Tongue (tissue), 2 donors: ENCODE results near the gene SS18. TPM values are rescaled to one million over a fixed set of nuclear protein-coding genes. Genes with fewer than 3 reads are reported as not detected.
A peak's percentile ranks its signal among the peaks of the same experiment; 100 is the strongest.

Experiments
- DNase-seq: peaks from one replicate; pipeline ENCODE4 v3.0.0-alpha.2; 2015
- total RNA-seq: library from RNA; depleted of rRNA; stranded (reverse); fragments of >200 nt; gene quantifications from one replicate; pipeline ENCODE4 v1.2.3, GENCODE V29; 2014

Gene SS18
- total RNA-seq, 1 donor from 2014 or later, result 88.4 TPM

DNA sequence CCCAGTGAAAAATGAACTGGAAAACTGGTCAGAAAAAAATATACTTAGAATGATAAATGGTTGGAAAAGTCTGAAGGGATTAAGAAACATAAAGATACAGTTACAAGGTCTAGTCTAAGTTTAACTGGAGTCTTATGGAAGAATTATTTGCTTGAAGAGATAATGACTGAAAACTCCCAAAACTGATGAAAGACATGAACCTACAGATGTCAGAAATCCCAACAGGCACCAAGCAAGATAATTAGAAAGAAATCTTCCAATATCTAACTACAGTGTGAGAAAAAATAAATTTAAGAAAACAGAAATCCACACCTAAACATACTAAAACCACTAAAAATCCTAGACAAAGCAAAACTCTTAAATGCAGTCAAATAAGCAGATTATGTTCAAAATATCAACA lies 19.4 kb downstream of the SS18 start:
- DNase-seq, result no peak

DNA sequence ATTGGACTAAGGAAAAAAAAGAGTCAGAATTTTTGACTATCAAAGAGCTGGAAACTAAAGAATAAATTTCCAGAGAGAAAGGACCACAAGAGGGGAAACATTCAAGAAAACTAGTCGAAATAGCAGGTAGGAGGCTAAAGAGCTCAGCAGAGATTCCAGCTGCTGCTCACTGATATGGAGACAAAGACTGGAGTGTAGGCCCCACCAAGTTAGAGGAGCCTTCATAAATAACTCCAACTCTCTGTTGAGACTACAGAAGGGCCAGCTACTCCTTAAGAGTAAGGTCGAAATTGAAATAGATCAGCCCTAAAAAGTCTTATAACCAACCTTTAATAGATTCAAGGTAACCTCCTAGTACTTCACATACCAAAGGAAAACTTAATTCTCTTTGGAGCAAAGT lies 31.1 kb downstream of the SS18 start:
- DNase-seq, result no peak

DNA sequence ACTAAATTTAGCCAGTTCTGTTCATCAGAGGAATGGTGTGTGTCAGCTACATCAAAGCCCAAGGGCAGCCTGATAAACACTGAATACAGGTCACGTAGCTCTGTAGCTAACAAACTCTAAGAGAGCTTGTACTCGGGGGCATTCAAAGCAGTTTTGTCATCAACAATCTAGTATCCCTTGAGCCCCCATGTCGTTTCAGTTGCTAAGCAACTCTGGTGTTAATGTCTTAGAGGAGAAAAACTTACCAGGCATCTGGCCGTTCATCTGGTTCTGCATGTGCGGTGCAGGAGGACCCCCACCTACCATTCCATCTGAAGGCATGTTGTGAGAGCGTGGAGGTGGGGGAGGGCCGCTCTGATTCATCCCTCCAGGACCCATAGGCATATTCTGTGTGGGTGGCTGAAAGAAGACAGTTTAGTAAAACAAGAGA lies 33.1 kb downstream of the SS18 start:
- DNase-seq, result no peak

DNA sequence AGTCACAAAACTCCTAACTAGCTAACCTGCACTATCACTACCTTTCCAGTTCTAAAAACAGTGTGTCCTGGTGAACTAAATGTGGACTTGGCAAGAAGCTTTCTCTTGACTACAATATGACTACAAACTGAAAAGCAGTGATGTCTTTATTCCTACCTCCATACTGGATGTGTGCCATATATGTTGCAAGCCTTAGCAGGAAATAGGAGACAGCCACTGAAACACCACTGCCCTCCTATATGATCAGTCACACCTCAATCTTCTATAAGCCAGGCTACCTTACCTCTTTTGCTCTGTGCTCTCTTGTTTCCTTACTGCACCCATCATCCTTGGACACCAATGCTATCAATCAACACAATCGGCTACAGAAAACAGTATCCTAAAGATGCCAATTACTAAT lies 34.1 kb downstream of the SS18 start:
- DNase-seq, result no peak

DNA sequence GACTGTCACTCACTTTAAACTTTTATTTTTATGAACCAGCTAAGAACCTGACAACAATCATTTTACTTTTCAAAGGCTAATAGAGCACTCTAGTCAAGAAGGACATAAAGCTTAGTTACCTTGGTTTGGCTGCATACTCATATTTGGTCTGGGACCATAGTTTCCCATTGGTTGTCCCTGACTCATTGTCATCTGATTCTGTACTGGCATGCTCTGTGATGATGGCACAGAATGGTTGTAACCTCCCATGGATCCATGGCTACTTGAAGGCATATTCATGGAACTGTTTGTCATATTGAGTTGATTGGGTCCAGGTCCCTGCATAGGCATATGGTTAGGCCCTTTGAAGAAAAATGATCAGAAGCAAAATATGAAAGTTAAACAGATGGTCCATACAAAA lies 37.9 kb downstream of the SS18 start:
- DNase-seq, result no peak

DNA sequence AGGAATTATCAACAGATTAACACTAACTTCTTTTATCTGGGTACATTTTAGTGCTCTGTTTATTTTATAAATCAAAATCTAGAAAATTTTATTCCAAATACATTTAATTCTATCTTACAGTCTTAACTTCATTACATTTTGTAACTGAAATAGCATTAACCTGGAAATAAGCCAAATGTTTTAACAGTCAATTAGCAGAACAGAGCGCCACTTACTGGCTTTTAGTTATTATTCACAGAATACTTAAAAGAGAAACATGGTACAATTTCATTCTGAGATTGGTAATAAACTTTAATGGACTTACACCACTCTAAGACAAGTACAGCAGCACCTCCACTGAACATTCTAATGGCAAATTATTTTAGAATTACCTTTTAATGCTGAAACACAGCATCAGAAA lies 38.6 kb downstream of the SS18 start:
- DNase-seq, result no peak

DNA sequence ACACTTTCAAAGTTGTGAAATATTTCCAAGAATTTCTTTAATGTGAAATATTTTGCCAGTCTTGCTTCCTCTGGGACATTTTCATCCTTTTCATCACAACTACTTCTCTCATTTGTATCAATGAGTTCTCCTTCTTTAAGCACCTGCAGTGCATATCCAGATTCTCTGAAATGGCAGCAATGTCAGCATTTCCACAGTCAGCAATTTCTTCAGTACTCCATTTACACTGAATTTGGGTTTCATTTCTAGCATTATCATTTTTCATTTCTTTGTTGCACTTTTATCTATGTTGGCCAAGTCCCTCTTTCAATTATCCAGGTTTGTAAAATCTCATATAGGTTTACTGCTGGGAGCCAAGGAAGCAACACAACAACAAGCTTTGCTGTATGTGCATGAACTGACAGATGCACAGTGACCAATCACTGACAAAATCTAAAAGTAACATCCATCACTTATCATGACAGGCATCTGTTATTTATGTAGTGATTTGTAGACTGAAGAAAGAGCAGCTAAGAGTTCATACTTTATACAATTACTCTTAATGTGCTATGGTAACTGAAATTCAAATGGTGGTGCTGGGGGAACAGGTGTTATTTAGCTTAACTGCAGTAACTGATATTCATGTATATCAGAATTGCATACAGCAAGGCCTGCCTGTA lies 43.9 kb downstream of the SS18 start:
- DNase-seq, result no peak

DNA sequence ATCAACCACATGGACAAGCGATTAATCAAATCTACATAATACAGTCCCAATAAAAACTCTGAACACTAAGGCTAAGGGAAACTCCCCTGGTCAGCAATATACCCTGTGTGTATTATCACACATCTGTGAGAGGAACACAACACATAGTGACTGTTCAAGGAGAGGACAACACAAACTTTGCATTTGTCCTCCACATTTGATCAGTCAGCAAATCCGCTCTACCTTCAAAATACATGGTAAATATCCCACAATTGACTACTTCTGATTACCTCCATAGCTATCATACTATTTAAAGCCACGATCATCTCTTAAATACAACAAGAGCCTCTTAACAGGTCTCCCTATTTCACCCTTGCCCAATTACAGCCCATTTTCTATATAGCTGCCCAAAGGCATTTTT lies 45.6 kb downstream of the SS18 start:
- no peak for DNase-seq

DNA sequence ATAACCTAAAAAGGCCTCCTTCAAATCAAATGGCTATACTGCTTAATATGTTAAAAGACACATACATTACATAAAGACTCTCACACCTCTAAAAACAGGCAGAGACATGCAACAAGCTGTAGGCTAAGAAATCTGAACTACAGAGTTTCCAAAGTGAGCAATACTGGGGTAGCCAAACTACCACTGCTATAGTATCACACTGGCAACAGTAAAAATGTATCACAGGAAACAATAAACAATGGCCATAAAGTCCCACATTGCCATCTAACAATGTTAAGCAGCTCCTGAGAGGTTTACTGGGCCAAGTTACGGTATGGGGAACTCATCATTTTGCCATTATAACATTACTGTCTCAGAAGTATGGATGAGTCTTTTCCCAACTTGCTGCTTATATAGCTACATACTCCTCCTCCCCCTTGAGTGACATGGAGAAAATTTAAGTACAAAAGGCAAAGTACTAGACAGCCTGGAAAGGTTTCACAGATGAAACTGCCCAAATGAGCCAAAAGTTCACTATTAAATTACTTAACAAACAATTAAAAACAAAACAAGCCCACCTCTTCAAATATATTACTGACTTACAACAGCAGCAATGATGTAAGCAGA lies 50.3 kb downstream of the SS18 start:
- DNase-seq, result no peak

DNA sequence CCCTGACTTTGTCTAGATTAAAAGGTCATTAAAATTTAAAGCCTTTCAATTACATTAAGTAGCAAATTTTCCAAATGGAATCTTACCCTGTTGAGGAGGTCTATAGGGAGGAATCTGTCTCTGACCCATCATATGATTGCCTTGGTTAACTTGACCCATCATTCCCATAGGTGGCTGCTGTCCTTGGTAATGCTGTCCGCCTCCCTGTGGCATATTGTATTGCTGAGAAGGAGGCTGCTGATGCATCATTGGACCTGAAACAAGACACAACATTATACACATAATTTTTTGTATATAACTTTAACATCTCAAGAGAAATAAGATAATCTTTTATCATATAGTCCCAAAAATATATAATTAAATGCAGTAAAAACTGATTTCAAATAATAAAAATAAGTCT lies 51.2 kb downstream of the SS18 start:
- DNase-seq, result no peak

DNA sequence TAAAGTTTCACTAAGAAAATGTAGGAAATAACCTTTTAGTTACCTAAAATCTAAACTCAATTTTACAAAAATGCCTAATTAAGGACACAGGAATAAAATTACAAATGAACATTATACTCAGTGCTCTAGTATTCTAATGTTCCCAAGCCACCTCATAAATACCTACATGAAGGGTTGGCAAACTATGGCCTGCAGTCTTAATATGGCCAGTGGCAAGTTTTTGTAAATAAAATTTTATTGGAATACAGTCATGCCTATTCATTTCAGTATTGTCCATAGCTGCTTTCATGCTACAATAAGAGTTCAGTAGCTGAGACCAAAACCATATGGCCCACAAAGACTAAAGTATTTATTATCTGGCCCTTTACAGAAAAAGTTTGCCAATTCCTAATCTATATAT lies 53.8 kb downstream of the SS18 start:
- no peak for DNase-seq

DNA sequence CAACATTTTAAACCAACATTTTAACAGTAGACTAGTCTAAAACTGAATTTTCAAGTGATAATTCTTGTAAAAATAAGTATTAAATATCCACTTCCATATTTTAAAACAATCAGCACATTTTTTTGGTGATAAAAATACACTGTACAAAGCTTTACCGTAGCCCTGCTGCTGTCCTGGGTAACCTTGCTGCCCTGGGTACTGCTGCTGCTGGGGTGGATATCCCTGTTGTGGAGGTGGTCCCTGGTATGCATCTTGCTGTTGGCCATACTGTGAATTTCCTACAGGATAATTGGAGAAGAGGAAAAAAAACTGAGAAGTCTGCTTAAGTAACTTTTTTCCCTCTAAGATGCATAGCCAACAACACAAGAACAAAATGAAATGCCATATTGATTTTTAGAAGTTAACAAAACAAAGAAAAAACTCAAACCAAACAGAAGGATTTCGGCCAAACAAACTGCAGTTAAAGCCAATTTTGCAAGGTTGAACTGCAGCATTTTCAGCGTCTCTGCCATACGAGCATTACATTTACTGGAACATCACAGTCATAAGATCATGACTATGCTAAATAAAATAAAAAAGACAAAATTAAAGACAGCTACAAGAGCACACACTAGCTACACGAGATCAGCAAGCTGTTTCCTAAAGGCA lies 55.4 kb downstream of the SS18 start:
- DNase-seq, result no peak

DNA sequence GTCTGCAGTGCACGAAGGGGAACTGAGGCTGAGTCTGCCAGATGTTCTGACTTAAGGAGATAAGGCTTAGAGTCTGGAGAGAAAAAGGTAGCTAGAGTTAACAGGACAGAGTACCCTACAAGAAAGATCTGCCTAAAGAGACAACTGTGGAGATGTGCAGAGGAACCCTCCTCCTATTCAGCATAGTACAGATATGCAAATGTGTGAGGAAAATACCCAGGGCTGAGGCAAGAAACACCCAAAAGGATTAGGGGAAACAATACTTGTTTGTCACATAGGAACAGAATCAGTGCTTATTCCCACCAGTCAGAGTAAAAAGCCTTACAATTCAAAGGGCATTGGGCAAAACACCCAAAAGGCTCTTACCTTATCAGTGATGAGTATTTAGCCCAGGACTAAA lies 67.8 kb downstream of the SS18 start:
- no peak for DNase-seq

DNA sequence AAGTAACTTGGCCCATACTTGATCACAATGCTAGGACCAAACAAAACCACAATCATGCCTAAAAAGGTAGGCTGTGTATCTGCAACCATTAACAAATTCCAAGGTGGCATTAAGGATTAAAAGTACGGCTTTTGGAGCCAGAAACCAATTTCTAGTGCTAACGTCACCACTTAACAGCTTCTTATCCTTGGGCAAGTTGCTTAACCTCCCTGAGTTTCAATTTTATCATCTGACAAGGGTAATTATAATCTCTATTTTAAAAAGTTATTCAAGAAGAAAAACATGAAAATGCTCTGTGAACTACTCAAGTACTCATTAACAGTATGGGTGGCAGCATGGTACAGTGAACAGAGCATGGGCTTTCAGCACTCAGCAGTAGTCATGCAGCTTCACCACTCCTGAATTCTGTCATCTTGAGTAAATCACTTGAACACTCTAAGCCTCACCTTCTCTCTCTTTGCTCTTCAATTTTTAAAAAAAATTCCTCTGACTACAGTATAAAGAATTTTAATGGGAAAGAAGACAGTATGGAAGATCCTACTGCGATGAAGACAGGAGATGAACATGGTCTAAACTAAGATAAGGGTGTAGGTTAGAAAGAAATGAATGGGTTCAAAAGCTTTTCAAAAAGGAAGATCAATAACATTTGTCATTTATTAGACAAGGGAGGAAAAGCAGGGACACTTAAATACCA lies 69.2 kb downstream of the SS18 start:
- no peak for DNase-seq

DNA sequence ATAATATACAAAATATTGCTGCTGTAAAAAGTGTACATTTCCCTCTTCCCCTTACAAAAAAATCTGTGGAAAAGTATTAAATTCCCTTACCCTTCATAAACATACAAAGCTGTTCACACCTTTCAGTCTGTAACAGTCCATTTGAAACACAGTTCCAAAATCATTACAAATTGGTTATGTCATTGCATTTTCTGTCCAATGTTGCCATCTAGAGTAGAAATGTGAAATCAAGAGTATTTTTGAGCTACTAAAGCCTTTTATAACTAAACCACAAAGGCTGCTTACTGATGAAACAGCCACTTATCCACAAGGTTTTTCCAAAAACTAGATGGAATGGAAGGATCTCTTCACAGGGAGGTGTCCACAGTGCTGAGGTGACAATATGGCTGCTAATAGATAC lies 72.5 kb downstream of the SS18 start:
- peak; percentile 51 for DNase-seq

DNA sequence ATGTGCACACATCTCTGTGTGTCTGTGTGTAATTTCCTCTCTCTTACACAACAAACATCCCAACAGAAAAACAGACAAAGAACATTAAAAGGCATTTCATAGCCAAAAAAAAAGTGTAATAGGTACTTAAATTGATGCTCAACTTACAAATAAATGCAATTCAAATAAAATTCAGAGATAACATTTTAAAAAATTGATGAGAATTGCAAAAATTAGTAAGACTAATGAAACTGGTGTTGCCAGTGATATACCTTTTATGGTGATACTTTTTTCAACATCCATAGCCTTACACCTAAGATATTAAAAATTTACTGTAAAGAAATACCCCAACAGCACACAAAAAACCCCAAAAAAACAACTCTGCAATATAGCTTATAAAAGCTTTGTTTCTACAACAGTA lies 76.0 kb downstream of the SS18 start:
- DNase-seq, result no peak

DNA sequence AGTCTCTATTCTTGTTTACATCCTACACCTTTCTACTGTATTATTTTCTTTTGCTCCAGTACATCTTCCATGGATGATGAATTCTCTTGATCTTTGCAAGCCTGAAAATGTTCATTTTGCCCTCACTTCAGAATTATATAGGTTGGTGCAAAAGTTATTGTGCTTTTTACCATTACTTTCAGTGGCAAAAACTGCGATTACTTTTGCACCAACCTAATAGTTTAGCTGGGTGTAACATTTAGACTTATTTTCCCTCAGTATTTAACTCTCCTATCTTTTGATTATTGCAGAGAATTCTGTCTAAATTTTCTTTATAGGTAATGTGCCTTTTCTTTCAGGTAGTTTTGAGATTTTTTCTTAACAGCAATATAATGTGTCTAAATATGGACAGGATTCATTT lies 81.8 kb downstream of the SS18 start:
- no peak for DNase-seq

DNA sequence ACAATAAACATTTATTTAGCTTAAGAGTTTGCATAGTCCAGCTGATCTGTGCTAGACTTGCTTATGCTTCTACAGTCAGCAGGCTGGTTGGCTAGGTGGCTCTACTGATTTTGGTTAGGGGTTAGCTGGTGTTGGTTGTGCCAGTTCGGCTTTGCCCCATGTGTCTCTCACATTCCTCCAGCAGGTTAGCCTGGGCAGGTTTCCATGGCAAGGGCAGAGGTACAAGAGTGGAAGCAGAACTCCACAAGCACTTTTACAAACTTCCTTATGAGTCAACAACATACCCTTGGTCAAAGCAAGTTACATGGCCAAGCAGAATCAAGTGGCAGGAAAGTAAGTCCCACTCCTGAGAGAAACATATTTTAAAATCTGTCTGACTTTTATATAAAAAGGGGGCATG lies 82.3 kb downstream of the SS18 start:
- DNase-seq, result no peak

DNA sequence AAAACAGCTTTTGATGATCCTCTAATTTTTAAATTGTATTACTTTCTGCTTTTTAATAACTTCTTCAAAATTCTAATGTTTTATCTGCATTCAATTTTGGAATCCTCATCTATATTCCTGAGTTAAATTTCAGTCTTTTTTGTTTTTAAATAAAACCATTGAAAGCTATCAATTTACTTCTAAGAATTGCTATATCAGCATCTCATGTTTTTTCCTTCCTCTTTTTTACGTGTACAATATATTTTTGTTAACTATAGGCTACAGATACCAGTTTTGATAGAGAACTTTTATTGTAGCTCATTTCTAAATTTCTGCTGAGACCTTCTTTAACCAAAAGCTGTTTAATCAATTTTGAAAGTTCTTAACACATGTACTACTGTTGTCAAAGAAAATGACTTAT lies 84.5 kb downstream of the SS18 start:
- no peak for DNase-seq

DNA sequence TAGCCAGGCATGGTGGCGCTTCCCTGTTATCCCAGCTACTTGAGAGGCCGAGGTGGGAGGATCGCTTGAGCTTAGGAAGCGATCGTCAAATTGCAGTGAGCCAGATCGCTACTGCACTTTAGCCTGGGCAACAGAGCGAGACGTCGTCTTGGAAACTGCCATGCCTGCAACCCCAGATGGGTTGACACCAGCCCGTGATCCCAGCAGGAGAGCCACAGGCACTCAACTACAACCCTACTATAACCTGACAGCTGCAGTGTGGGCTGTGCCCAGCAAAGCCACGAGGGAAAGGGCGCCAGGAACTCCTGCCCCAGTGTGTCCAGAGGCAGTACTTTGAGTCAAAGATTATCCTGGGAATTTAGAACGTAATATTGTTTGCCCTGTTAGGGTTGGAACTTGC lies 85.6 kb downstream of the SS18 start:
- no peak for DNase-seq

DNA sequence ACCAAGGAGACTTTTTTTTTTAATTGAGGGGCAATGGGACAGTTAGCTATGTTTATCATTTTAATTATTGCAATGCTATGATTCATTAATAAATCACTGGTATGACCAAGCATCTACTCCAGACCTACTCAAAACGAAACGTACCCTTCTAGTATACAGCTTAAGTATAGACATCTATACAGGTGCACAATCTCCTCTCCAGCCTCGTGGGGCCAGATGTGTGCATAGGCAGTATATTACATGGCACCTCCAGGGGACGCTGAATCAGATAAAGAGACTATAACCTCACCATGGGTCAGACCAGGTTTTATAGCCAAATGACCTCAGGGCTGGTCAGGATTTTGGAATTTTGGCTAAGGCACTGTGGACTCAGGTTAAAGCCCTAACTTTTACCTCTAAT lies 86.6 kb downstream of the SS18 start:
- DNase-seq, result no peak

DNA sequence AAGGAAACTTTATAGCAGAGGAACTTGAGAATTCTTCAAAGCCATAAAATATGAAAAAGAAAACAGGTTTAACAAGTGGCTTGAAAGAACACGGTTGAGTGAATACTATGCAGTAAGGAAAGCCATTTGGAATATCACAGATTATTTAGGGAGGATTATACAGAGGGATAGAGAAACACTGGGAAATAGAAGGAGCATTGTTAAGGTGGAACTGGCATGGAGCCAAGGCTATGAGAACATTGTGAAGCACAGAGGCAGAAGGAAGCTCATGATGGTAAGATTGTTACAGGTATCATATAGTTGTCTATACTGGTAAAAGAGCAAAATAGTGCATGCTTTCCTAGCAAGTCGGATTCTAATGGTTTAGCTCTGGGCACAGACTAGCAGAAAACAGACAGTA lies 87.1 kb downstream of the SS18 start:
- peak; percentile 26 for DNase-seq

DNA sequence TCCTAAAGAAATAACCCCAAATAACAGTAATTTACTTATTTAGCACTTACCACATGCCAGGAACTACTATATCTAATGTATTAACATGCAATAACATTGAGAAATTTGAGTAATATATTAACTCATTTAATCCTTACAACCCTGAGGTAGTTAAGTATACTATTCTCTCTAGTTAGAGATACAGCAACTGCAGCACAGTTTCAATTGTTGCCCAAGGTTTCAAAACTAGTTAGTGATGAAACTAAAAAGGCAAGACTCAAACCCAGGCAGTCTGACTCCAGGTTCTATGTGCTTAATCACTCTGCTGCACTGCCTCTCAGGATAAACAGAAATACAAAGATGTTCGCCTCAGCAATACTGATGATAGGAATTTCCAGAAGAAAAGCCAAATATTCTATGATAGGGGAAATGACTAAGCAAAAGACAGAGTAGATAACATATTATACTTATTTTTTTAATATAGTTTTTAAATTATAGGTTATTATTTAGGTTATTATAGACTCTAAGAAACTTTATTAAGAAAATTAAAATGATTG lies 88.0 kb downstream of the SS18 start:
- no peak for DNase-seq
